Activated CD4-positive, CD25-positive, alpha-beta regulatory T cell treated with anti-CD3 and anti-CD28 coated beads, Interleukin-2, amount 50 U/mL, for 24 hours (primary cell): Measurements from ENCODE around the gene CD38.

Experiments used
- ATAC-seq, 2 donors: fragments of 150-1000 bp; cut with Tn5 transposase; one replicate each; pipeline ENCODE4 v1.10.0; 2021; ENCODE audit warnings: mild to moderate bottlenecking in 1 of 2, moderate library complexity in 1 of 2

The CD38 gene

GRCh38 chr4:15765391-15765790, 12.7 kb upstream of the CD38 start:
- ATAC-seq = no peak

GRCh38 chr4:15765910-15766697, 12.0 kb upstream of the CD38 start:
- peak; percentile 69 to 81 for ATAC-seq

GRCh38 chr4:15766821-15767220, 11.3 kb upstream of the CD38 start:
- ATAC-seq = no peak

GRCh38 chr4:15769202-15769601, 8.9 kb upstream of the CD38 start:
- no peak for ATAC-seq

GRCh38 chr4:15771216-15772058, 6.7 kb upstream of the CD38 start:
- ATAC-seq = peak; percentile 77 to 89

- ATAC-seq = no peak
These were observed 4.1 kb upstream of the CD38 start for GRCh38 chr4:15774020-15774420.

- no peak for ATAC-seq
These were observed 1.1 kb upstream of the CD38 start for GRCh38 chr4:15776871-15777648.

- ATAC-seq = peak in 1 of 2 donors; percentile 3
These were observed 335 bp upstream of the CD38 start for GRCh38 chr4:15777697-15778288.

- ATAC-seq = no peak
These were observed 1.2 kb downstream of the CD38 start for GRCh38 chr4:15779306-15779705.

GRCh38 chr4:15779809-15780208, 1.7 kb downstream of the CD38 start:
- ATAC-seq = no peak

GRCh38 chr4:15781427-15782095, 3.4 kb downstream of the CD38 start:
- ATAC-seq = peak in 1 of 2 donors; percentile 14

- ATAC-seq = no peak
These were observed 5.5 kb downstream of the CD38 start for GRCh38 chr4:15783676-15784075.

- peak in 1 of 2 donors; percentile 9 for ATAC-seq
These were observed 7.0 kb downstream of the CD38 start for GRCh38 chr4:15784959-15785634.

GRCh38 chr4:15786743-15787142, 8.6 kb downstream of the CD38 start:
- no peak for ATAC-seq

- ATAC-seq = no peak
These were observed 14.8 kb downstream of the CD38 start for GRCh38 chr4:15792974-15793373.

GRCh38 chr4:15793506-15794363, 15.6 kb downstream of the CD38 start:
- no peak for ATAC-seq

GRCh38 chr4:15794426-15794825, 16.3 kb downstream of the CD38 start:
- no peak for ATAC-seq

- peak; percentile 63 to 86 for ATAC-seq
These were observed 16.8 kb downstream of the CD38 start for GRCh38 chr4:15794905-15795304.

GRCh38 chr4:15797320-15797719, 19.2 kb downstream of the CD38 start:
- no peak for ATAC-seq

- no peak for ATAC-seq
These were observed 21.0 kb downstream of the CD38 start for GRCh38 chr4:15799141-15799540.

GRCh38 chr4:15799701-15800100, 21.6 kb downstream of the CD38 start:
- ATAC-seq = no peak
